GM13976 (cell line): ENCODE measurements around the gene TP53RK.

ENCODE experiments used
- DNase-seq: peaks from one replicate; pipeline ENCODE4 v3.0.0; 2012; ENCODE audit warnings: low spot score
- CTCF ChIP-seq: IDR thresholded peaks from 2 replicates; pipeline ENCODE4 v1.5.1; 2012; ENCODE audit warnings: borderline replicate concordance, mild to moderate bottlenecking; ENCODE audit not compliant: insufficient read depth; ENCODE audit errors: extremely low read depth, missing control alignments, control extremely low read depth
- in situ Hi-C: fragments of 300-500 bp; cut with MboI; formaldehyde crosslinking; loops from one replicate; pipeline ENCODE4 v1.12.0; 2022; ENCODE audit warnings: low sequenced_read_pairs, mixed read lengths, inconsistent platforms; ENCODE audit not compliant: unreplicated experiment

Gene TP53RK

GRCh38 chr20:46666818-46667515, 22.3 kb downstream of the TP53RK start:
- no peak for TF ChIP-seq CTCF
- DNase-seq = no peak
- in situ Hi-C loops = no loop called here

DNA sequence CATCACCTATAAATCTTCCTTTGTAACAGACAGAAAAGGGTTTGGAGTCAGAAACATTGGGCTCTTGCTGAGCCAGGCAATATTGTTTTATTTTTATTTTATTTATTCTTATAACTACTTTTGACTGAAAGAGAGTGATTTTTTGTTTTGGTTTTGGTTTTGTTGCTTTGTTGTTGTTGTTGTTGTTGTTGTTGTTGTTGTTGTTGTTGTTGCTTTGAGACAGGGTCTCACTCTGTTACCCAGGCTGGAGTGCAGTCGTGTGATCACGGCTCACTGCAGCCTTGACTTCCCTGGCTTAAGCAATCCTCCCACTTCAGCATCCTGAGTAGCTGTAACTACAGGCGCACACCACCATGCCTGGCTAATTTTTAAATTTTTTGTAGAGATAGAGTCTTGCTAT, 22.9 kb downstream of the TP53RK start:
- in situ Hi-C loops = no loop called here
- TF ChIP-seq CTCF = no peak
- DNase-seq = no peak

GRCh38 chr20:46665602-46666001, 23.6 kb downstream of the TP53RK start:
- in situ Hi-C loops = no loop called here
- no peak for DNase-seq

GRCh38 chr20:46663531-46663930, 25.7 kb downstream of the TP53RK start:
- in situ Hi-C loops = no loop called here
- no peak for DNase-seq
- no peak for TF ChIP-seq CTCF

More at GRCh38 chr20:46665602-46666001, 23.6 kb downstream of the TP53RK start:
- no peak for TF ChIP-seq CTCF

- no peak for TF ChIP-seq CTCF
- in situ Hi-C loops = no loop called here
- no peak for DNase-seq
Observed at GRCh38 chr20:46661659-46662058, 27.6 kb downstream of the TP53RK start.

DNA sequence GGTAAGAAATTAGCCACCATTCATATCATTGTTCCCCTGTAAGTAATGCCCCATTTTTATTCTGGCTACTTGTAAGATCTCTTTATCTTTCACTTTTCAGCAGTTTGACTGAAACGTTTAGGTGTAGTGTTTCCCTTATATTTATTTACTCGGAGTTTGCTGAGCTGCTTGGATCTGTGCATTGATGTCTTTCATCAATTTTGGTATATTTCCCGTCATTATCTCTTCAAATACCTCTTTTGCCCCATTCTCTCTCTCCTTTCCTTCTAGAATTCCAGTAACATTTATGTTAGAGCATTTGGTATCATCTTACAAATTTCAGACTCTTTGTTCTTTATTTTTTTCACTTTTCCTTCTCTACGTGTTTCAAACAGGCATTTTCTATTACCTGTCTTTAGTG, 28.8 kb downstream of the TP53RK start:
- DNase-seq = no peak
- TF ChIP-seq CTCF = no peak
- in situ Hi-C loops = no loop called here

- TF ChIP-seq CTCF = no peak
- in situ Hi-C loops = no loop called here
- no peak for DNase-seq
Observed at GRCh38 chr20:46657618-46658017, 31.6 kb downstream of the TP53RK start.
